KMS-11 (cell line): ENCODE measurements around the gene BBX.

Experiments
- H2AFZ ChIP-seq: fragments of 200-600 bp; sonication (generic); 2 replicates; pipeline ENCODE4 v1.6.1; 2016; ENCODE audit warnings: antibody characterized with exemption, mixed run types, low read depth
- H3K27ac ChIP-seq: fragments of 200-600 bp; sonication (generic); 2 replicates; pipeline ENCODE4 v1.6.1; 2016; ENCODE audit warnings: mild to moderate bottlenecking, mixed run types
- H3K27me3 ChIP-seq: fragments of 200-600 bp; sonication (generic); 2 replicates; pipeline ENCODE4 v1.6.1; 2017; ENCODE audit warnings: mild to moderate bottlenecking, low read depth, mixed run types, moderate library complexity; ENCODE audit not compliant: insufficient read depth
- H3K36me3 ChIP-seq: fragments of 200-600 bp; sonication (generic); 2 replicates; pipeline ENCODE4 v1.6.1; 2017; ENCODE audit warnings: mild to moderate bottlenecking, mixed run types; ENCODE audit not compliant: insufficient read depth
- H3K4me1 ChIP-seq: fragments of 200-600 bp; sonication (generic); 2 replicates; pipeline ENCODE4 v1.6.1; 2016; ENCODE audit warnings: mild to moderate bottlenecking, low read depth, mixed run types; ENCODE audit not compliant: poor library complexity, severe bottlenecking
- H3K4me2 ChIP-seq: fragments of 200-600 bp; sonication (generic); 2 replicates; pipeline ENCODE4 v1.7.0; 2016; ENCODE audit warnings: mild to moderate bottlenecking, mixed run types
- H3K4me3 ChIP-seq: fragments of 200-600 bp; sonication (generic); IDR thresholded peaks from 2 replicates; pipeline ENCODE4 v1.6.1; 2017; ENCODE audit warnings: low read depth, low read length, mixed read lengths; ENCODE audit not compliant: insufficient read depth
- H3K79me2 ChIP-seq: fragments of 200-600 bp; sonication (generic); 2 replicates; pipeline ENCODE4 v1.6.1; 2016; ENCODE audit warnings: low read depth, mixed run types; ENCODE audit not compliant: insufficient read depth
- H3K9ac ChIP-seq: fragments of 200-600 bp; sonication (generic); 2 replicates; pipeline ENCODE4 v1.6.1; 2016; ENCODE audit warnings: mild to moderate bottlenecking, mixed run types
- H4K20me1 ChIP-seq: fragments of 200-600 bp; sonication (generic); 2 replicates; pipeline ENCODE4 v1.6.1; 2016; ENCODE audit warnings: mild to moderate bottlenecking, mixed run types; ENCODE audit not compliant: insufficient read depth
- CTCF ChIP-seq: fragments of 200-600 bp; sonication (generic); conservative IDR thresholded peaks from 2 replicates; pipeline ENCODE4 v1.6.1; 2017; ENCODE audit warnings: low read depth, mild to moderate bottlenecking, antibody characterized with exemption, low read length, moderate library complexity, mixed read lengths

The BBX gene

GRCh38 chr3:107701299-107701698 lies 178.5 kb downstream of the BBX start:
- Histone ChIP-seq H2AFZ (no peak overlapping the region), H3K27me3 (no peaks in the 10 kb centered on the region), H3K4me1 (peaks cover 5% of the 10 kb centered on the region), H3K79me2 (no peaks in the 10 kb centered on the region), H4K20me1 (no peaks in the 10 kb centered on the region), H3K36me3 (no peaks in the 10 kb centered on the region), H3K27ac (no peak overlapping the region), H3K9ac (no peak overlapping the region), H3K4me2 (no peak overlapping the region), H3K4me3 (no peak overlapping the region)
- TF ChIP-seq CTCF, result no peak

DNA sequence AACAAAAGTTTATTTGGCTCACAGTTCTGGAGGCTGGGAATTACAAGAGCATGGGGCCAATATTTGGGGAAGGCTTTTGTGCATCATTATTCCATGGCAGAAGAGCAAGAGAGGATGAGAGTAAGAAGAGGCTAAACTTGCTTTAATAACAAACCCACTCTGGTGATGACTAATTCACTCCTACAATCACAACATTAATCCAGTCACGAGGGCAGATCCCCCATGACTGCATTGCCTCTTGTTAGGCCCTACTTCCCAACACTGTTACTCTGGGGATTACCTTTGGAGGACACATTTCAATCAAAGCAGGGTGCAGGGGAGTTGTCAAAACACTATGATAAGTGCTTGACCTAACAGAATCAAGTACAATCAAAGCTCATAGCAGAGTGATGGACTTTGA lies 181.7 kb downstream of the BBX start:
- no peak overlapping the region for H3K4me2 ChIP-seq
- no peak overlapping the region for H3K9ac ChIP-seq
- H2AFZ ChIP-seq, result no peak overlapping the region
- H3K79me2 ChIP-seq, result no peaks in the 10 kb centered on the region
- peaks cover 5% of the 10 kb centered on the region for H3K4me1 ChIP-seq
- no peaks in the 10 kb centered on the region for H4K20me1 ChIP-seq
- H3K4me3 ChIP-seq, result no peak overlapping the region
- no peaks in the 10 kb centered on the region for H3K27me3 ChIP-seq
- TF ChIP-seq CTCF, result no peak
- H3K36me3 ChIP-seq, result no peaks in the 10 kb centered on the region
- H3K27ac ChIP-seq, result no peak overlapping the region

- Histone ChIP-seq H4K20me1 (no peaks in the 10 kb centered on the region), H3K4me2 (no peak overlapping the region), H3K4me1 (peaks cover 5% of the 10 kb centered on the region), H3K9ac (no peak overlapping the region), H3K27me3 (no peaks in the 10 kb centered on the region), H3K27ac (no peak overlapping the region), H3K79me2 (no peaks in the 10 kb centered on the region), H3K4me3 (no peak overlapping the region), H2AFZ (no peak overlapping the region), H3K36me3 (no peaks in the 10 kb centered on the region)
- no peak for TF ChIP-seq CTCF
Observed at GRCh38 chr3:107705046-107705445, 182.3 kb downstream of the BBX start.

DNA sequence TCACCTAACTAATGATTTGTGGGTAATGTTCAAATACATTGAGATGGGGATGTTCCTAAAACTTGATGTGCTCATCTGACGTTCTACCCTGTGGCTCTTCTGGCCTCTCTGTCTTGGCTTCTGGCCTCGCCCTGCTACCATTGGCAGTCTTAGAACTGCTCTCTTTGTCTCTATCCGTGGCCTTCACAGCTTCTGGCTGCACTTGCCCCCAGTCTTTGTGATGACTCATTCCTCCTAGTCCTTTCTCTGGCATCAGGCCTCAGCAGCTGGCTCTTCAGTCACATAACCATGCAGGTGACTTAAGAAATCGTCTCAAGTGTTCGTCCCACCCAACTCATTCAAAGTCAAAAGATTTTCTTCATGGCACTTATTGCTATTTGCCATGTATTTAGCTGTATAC lies 188.1 kb downstream of the BBX start:
- Histone ChIP-seq H4K20me1 (no peaks in the 10 kb centered on the region), H3K4me2 (no peak overlapping the region), H3K79me2 (no peaks in the 10 kb centered on the region), H3K4me3 (no peak overlapping the region), H2AFZ (no peak overlapping the region), H3K27me3 (no peaks in the 10 kb centered on the region), H3K9ac (no peak overlapping the region), H3K27ac (no peak overlapping the region), H3K36me3 (no peaks in the 10 kb centered on the region), H3K4me1 (no peaks in the 10 kb centered on the region)
- TF ChIP-seq CTCF, result no peak

DNA sequence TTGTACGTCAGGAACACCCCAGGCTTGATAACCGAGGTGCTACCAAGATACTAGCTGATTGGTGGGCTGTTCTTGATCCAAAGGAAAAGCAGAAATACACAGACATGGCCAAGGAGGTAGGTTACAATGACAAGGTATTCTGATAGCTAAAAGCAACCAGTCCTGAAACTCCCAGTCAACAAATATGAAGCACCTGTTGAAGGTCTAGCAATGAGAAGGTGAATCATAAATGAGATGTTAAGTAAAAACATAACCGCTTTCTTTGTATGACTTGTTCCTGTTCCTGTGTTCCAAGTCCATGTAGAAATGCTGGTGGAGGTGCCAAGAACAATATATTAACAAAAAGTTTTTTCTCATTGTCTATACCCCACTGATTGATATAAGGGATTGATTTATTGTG lies 194.0 kb downstream of the BBX start:
- Histone ChIP-seq H3K9ac (no peak overlapping the region), H2AFZ (no peak overlapping the region), H3K36me3 (no peaks in the 10 kb centered on the region), H3K4me2 (no peak overlapping the region), H3K27me3 (no peaks in the 10 kb centered on the region), H3K4me1 (peaks cover 12% of the 10 kb centered on the region), H3K4me3 (no peak overlapping the region), H4K20me1 (no peaks in the 10 kb centered on the region), H3K79me2 (no peaks in the 10 kb centered on the region), H3K27ac (no peak overlapping the region)
- no peak for TF ChIP-seq CTCF
